ENCODE data around the gene VDR. TPM values are rescaled to one million over a fixed set of nuclear protein-coding genes. Genes with fewer than 3 reads are reported as not detected.

Gene VDR
- polyA plus RNA-seq, 6 donors from 2014 or later: 0.05 to 0.44 TPM; not detected in 4

GRCh38 chr12:47798382-47798948 is 106.3 kb downstream of the VDR start:
- Mint-ChIP-seq H3K4me1 (peaks cover 37 to 46% (median 45%) of the 10 kb centered on the region in 3 donors), H3K9me3 (no peaks in the 10 kb centered on the region), H3K4me3 (no peak overlapping the region), H3K36me3 (peaks cover 0 to 8% of the 10 kb centered on the region in 2 donors), H3K27me3 (no peaks in the 10 kb centered on the region), H3K27ac (peak overlapping the region in 2 of 6 donors; percentile 82 to 88)
- no peak for ATAC-seq (ENCODE audit: low read depth in 2 of 2)
- DNase-seq: no peak

DNA sequence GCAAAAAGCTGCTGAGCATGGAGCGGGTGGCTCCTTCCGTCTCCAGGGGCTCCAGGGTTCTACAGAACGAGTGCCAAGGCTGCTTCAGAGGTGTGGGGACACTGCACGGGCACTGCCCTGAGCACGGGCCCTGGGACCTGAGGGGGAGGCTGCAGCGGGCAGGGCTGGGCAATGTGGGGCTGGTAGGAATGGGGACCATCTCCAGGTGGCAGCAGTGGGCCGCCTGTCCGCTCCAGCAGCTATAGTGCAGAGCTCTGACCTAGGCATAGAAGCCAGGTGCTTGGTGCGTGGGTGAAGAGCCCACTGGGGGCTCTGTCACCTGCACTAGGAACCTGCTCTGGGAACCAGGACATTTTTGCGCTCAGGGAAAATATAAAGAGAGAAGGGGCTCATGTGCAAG is 107.4 kb downstream of the VDR start:
- Mint-ChIP-seq H3K4me1 (peaks cover 27 to 35% (median 34%) of the 10 kb centered on the region in 3 donors), H3K27me3 (no peaks in the 10 kb centered on the region), H3K9me3 (no peaks in the 10 kb centered on the region), H3K4me3 (no peak overlapping the region), H3K27ac (peak overlapping the region in 4 of 6 donors; percentile 44 to 96 (median 92)), H3K36me3 (peaks cover 0 to 8% of the 10 kb centered on the region in 2 donors)
- ATAC-seq (ENCODE audit: low read depth in 2 of 2) (peak; percentile 86 to 88), DNase-seq (peak; percentile 47)

GRCh38 chr12:47795814-47796411 is 108.9 kb downstream of the VDR start:
- no peaks in the 10 kb centered on the region for H3K27me3 Mint-ChIP-seq
- no peak overlapping the region for H3K27ac Mint-ChIP-seq
- H3K4me3 Mint-ChIP-seq: no peak overlapping the region
- H3K9me3 Mint-ChIP-seq: no peaks in the 10 kb centered on the region
- no peak for ATAC-seq (ENCODE audit: low read depth in 2 of 2)
- no peak for DNase-seq
- H3K36me3 Mint-ChIP-seq: peaks cover 0 to 11% of the 10 kb centered on the region in 2 donors
- peaks cover 16 to 21% (median 19%) of the 10 kb centered on the region in 3 donors for H3K4me1 Mint-ChIP-seq

GRCh38 chr12:47795121-47795813 is 109.5 kb downstream of the VDR start:
- DNase-seq (no peak), ATAC-seq (ENCODE audit: low read depth in 2 of 2) (no peak)
- Mint-ChIP-seq H3K4me1 (peaks cover 16 to 18% (median 17%) of the 10 kb centered on the region in 3 donors), H3K27me3 (no peaks in the 10 kb centered on the region), H3K9me3 (no peaks in the 10 kb centered on the region), H3K27ac (peak overlapping the region in 1 of 6 donors; percentile 42), H3K36me3 (peaks cover 0 to 17% of the 10 kb centered on the region in 2 donors), H3K4me3 (no peak overlapping the region)

DNA sequence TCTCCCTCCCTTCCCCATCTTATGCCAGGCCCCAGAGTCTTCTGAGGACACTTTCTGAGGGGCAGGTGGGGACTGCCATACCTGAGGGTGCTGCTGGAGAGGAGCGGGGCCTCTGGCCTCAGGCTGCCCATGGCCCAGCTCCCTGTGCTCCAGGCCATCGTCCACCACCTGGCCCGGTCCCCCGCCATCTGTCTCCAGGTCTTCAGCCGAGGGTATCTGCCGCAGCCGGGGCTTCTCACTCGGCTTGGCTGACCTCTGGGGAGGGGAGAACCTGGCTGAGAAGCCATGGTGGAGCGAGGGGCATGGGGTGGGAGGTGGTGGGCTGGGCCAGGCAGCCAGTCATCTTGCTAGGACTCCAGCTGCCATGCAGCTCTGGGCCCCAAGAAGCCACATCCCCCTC is 110.1 kb downstream of the VDR start:
- H3K27me3 Mint-ChIP-seq: no peaks in the 10 kb centered on the region
- H3K4me3 Mint-ChIP-seq: no peak overlapping the region
- peaks cover 0 to 19% of the 10 kb centered on the region in 2 donors for H3K36me3 Mint-ChIP-seq
- H3K4me1 Mint-ChIP-seq: peaks cover 11 to 15% (median 12%) of the 10 kb centered on the region in 3 donors
- no peak for ATAC-seq (ENCODE audit: low read depth in 2 of 2)
- no peak overlapping the region for H3K27ac Mint-ChIP-seq
- no peaks in the 10 kb centered on the region for H3K9me3 Mint-ChIP-seq
- no peak for DNase-seq

- Mint-ChIP-seq H3K27ac (no peak overlapping the region), H3K36me3 (peaks cover 3 to 26% of the 10 kb centered on the region in 2 donors), H3K4me1 (peaks cover 6 to 12% (median 7%) of the 10 kb centered on the region in 3 donors), H3K4me3 (no peak overlapping the region), H3K27me3 (no peaks in the 10 kb centered on the region), H3K9me3 (no peaks in the 10 kb centered on the region)
- no peak for DNase-seq
- no peak for ATAC-seq (ENCODE audit: low read depth in 2 of 2)
Measured at GRCh38 chr12:47793015-47793681, 111.6 kb downstream of the VDR start.

GRCh38 chr12:47791874-47792273 is 112.9 kb downstream of the VDR start:
- no peaks in the 10 kb centered on the region for H3K27me3 Mint-ChIP-seq

More at GRCh38 chr12:47791874-47792273, 112.9 kb downstream of the VDR start:
- ATAC-seq (ENCODE audit: low read depth in 2 of 2) (no peak), DNase-seq (no peak)
- H3K9me3 Mint-ChIP-seq: no peaks in the 10 kb centered on the region
- peaks cover 8 to 29% of the 10 kb centered on the region in 2 donors for H3K36me3 Mint-ChIP-seq
- peaks cover 0 to 5% (median 3%) of the 10 kb centered on the region in 3 donors for H3K4me1 Mint-ChIP-seq
- peak overlapping the region in 3 of 6 donors; percentile 31 to 44 (median 36) for H3K27ac Mint-ChIP-seq
- no peak overlapping the region for H3K4me3 Mint-ChIP-seq

Other genes starting within 250 kb of the VDR start
- 10 to 100 TPM; 47.8 to 69.5 (median 56.0) TPM for gene RPAP3, start 199.0 kb downstream of the VDR start, polyA plus RNA-seq (ENCODE audit: low read depth in 6 of 6)
- gene ENDOU, start 179.5 kb downstream of the VDR start, polyA plus RNA-seq (ENCODE audit: low read depth in 6 of 6): under 1 TPM in 1 of 6 donors, not detected in 5; 0.21 TPM
- gene RAPGEF3, start 146.1 kb downstream of the VDR start, polyA plus RNA-seq (ENCODE audit: low read depth in 6 of 6): 1 to 10 TPM in 2 of 6 donors, under 1 TPM in 3, not detected in 1; 0.39 to 2.6 (median 0.52) TPM
- gene SLC48A1, start 131.8 kb downstream of the VDR start, polyA plus RNA-seq (ENCODE audit: low read depth in 6 of 6): 10 to 100 TPM; 12.2 to 18.3 (median 13.9) TPM
- gene HDAC7, start 85.1 kb downstream of the VDR start, polyA plus RNA-seq (ENCODE audit: low read depth in 6 of 6): 10 to 100 TPM in 1 of 6 donors, 1 to 10 TPM in 5; 4.5 to 17.1 (median 7.0) TPM
- gene TMEM106C, start 58.6 kb upstream of the VDR start, polyA plus RNA-seq (ENCODE audit: low read depth in 6 of 6): 10 to 100 TPM; 32.6 to 53.0 (median 44.9) TPM
- not detected for gene COL2A1, start 99.5 kb upstream of the VDR start, polyA plus RNA-seq (ENCODE audit: low read depth in 6 of 6)
- 10 to 100 TPM in 5 of 6 donors, 1 to 10 TPM in 1; 3.6 to 18.6 (median 15.6) TPM for gene SENP1, start 201.1 kb upstream of the VDR start, polyA plus RNA-seq (ENCODE audit: low read depth in 6 of 6)
- 10 to 100 TPM in 1 of 6 donors, 1 to 10 TPM in 5; 5.3 to 12.2 (median 7.1) TPM for gene PFKM, start 214.4 kb upstream of the VDR start, polyA plus RNA-seq (ENCODE audit: low read depth in 6 of 6)

Data from naive B cell (primary cell).